Jurkat, Clone E6-1 (cell line): Measurements from ENCODE around the gene WDR5. TPM values are rescaled to one million over a fixed set of nuclear protein-coding genes. Genes with fewer than 3 reads are reported as not detected.
"Not testable (repeated sequence)": the region's sequence is repeated elsewhere in the genome, so short reads cannot be mapped to it uniquely, and the experiment has no call there.

ENCODE experiments used
- DNase-seq: peaks from one replicate; pipeline ENCODE4 v3.0.0-alpha.2; 2011; ENCODE audit warnings: low read depth, low spot score
- H3K4me3 ChIP-seq: 2 replicates; pipeline ENCODE4 v1.5.1; 2011; ENCODE audit warnings: mild to moderate bottlenecking, low read length, control low read depth, moderate library complexity
- polyA plus RNA-seq: library from polyadenylated mRNA; unstranded; fragments of >200 nt; gene quantifications from one replicate; pipeline ENCODE4 v1.2.1, GENCODE V29; 2012; ENCODE audit warnings: missing spikeins; ENCODE audit not compliant: insufficient read length, insufficient read depth

The WDR5 gene
- 58.5 TPM for polyA plus RNA-seq

DNA sequence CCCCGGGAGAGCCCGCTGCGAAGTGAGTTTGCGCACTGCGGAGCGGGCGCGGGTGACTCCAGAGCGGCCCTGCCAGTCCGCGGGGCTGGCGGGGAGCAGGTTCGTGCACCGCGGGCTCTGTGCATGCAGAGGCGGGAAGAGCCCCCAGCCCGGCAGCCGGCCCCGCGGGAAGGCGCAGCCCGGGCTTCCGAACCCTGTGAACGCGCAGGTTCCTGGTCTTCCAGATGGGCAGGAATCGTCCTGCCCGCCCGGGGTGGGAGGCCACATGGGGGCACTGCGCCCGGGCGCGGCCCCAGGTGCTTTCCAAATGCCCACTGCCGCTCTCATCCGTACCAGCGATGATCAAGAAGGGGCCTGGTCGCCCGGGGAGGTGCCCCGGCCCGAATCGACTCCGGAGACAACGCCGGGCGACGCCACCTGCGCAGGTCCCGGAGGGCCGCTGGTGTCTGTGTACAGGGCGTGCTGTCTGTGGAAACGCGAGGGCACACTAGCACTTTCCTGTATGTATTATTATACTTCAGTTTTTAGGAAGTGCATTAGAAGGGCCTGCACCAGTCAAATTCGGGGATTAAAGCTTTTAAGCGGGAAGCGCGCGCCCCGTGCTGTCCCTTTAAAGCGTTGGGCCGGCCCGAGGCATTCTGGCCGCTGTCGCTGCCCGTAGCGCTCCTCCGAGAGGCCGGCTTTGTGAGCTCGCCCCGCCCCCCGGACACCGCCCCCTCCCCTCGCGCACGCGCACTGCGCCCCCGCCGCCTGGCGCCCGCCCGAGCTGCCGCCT is at the start of gene WDR5:
WDR5 (plus strand) TSS at position 740 of the 775 bp plus-strand sequence. CDS start 3,796 bp downstream, outside the sequence.
- peak within 1 kb of the TSS; percentile 80 for H3K4me3 ChIP-seq
- peak; percentile 82 for DNase-seq

DNA sequence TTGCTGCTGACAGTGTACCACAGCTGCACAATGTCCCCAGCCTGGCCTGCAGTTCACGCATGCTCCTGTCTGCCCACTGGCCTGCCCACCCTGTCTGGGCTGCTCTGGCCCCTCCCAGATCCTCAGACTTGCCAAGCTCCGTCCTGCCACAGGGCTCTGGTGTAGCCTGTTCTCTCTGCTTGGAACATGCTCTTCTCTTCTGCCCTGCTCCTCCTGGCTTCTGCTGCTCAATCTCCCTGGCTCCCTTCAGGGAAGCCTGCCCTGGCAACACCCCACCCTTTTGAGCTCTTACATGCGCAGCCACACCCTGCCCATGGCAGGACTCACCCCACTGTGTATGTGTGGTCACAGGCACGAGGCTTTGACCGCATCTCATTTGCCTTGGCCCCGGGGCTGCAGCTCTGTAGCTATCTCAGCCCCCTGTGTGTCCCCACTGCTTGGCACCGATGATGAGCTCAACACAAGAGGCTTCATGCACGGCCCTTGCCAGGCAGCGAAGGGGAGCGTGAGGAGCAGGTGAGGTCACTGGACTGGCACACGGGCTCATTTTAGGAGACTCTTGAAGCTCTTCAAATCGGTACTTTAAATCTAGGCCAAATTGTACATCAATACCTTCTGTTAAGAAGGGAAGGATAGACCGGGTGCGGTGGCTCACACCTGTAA is 47.7 kb upstream of the WDR5 start:
- H3K4me3 ChIP-seq, result no peak overlapping the region
- no peak for DNase-seq

DNA sequence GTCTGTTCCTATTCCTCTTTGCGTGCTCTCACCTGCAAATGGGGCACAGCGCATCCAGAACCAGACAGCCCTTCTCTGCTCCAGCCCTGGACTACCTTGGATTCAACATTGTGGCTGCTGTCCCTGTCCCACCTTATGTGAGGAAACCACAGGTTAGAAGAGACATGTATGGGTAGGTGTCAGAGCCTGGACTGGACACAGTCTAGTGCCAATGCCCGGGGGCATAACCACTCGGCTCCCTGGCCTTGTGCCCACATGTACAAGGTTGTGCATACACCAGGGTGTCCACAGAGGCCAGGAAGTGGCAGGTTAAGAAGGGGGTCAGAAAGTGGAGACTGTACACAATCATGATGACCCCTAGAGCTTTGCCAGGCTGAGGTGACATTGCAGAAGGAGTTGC is 45.9 kb upstream of the WDR5 start:
- no peak overlapping the region for H3K4me3 ChIP-seq
- DNase-seq, result no peak

- no peak overlapping the region for H3K4me3 ChIP-seq
- peak; percentile 62 for DNase-seq
These were observed 36.6 kb upstream of the WDR5 start for GRCh38 chr9:134099123-134099761.

DNA sequence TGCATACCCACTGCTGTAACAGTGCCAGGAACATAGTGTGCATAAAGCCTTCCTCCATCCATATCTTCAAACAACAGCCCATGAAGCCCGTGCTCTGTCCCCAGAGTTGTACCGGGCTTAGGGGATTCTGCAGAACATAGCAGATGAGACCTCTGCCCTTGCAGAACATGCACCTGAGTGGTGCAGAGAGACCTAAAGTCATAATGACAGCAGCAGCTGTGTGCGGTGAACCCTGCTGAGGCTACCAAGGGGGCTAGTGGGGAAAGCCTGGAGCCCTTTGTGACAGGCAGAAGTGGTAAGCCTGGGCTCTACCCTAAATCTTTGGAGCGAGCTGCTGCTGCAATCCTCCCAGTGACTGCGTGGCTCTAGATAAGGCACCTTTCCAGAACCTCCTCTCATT is 35.8 kb upstream of the WDR5 start:
- no peak for DNase-seq
- no peak overlapping the region for H3K4me3 ChIP-seq

DNA sequence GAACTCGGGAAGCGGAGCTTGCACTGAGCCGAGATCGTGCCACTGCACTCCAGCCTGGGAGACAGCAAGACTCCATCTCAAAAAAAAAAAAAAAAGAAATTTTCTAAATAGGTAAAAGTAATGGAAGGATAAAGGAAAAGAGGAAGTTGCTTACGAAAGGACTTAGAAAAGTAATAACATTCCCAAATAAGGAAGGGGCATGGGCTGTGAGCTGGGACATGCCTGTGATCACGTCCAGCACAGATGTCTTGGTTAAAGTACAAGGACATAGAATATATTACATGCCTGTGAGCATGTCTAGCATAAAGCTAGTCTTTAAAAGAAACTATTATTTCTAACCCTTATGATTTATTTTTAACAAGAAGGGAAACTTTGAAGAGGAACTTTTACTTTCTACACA is 34.7 kb upstream of the WDR5 start:
- not testable (repeated sequence) for H3K4me3 ChIP-seq, DNase-seq

- H3K4me3 ChIP-seq, result no peak overlapping the region
- DNase-seq, result no peak
These were observed 34.2 kb upstream of the WDR5 start for GRCh38 chr9:134101623-134102149.

- no peak overlapping the region for H3K4me3 ChIP-seq
- no peak for DNase-seq
These were observed 32.4 kb upstream of the WDR5 start for GRCh38 chr9:134103391-134103998.

DNA sequence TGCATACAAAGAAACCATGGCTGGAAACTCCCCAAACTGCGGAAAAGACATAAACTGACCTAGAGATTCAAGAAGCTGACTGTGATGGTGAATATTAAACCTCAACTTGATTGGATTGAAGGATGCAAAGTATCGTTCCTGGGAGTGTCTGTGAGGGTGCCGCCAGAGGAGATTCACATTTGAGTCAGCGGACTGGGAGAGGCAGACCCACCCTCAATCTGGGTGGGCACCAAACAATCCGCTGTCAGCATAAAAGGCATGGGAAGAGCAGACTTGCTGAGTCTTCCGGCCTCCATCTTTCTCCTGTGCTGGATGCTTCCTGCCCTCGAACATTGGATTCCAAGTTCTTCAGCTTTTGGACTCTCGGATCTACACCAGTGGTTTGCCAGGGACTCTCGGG is 24.8 kb upstream of the WDR5 start:
- DNase-seq, result no peak
- H3K4me3 ChIP-seq, result no peak overlapping the region

DNA sequence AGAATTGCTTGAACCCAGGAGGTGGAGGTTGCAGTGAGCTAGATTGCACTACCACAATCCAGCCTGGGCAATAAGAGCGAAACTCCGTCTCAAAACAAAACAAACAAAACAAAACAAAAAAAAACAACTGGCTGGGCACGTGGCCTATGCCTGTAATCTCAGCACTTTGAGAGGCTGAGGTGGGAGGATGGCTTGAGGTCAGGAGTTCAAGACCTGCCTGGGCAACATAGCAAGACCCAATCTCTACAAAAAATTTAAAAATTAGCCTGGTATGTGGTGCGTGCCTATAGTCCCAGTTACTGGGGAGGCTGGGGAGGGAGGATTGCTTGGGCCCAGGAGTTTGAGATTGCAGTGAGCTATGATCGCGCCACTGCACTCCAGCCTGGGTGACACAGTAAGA is 23.3 kb upstream of the WDR5 start:
- no peak overlapping the region for H3K4me3 ChIP-seq
- no peak for DNase-seq

GRCh38 chr9:134118972-134119371 is 16.9 kb upstream of the WDR5 start:
- DNase-seq, H3K4me3 ChIP-seq: not testable (repeated sequence)

DNA sequence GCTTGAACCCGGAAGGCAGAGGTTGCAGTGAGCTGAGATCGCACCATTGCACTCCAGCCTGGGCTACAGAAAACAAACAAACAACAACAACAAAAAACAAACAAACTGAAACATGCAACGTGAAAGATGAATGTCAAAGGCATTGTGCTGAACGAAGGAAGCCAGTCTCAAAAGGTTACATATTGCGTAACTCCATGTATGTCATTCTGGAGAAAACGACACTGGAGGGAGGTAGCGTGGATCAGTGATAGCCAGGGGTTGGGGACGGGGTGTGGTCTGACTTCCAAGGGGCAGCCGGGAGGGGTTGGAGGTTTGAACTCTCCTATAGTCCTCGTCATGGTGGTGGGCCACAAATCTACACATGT is 12.1 kb upstream of the WDR5 start:
- H3K4me3 ChIP-seq, result no peak overlapping the region
- no peak for DNase-seq

GRCh38 chr9:134125413-134126095 is 10.3 kb upstream of the WDR5 start:
- no peak overlapping the region for H3K4me3 ChIP-seq
- no peak for DNase-seq

- no peak overlapping the region for H3K4me3 ChIP-seq
- DNase-seq, result no peak
These were observed 9.5 kb upstream of the WDR5 start for GRCh38 chr9:134126373-134126772.

- H3K4me3 ChIP-seq, result no peak overlapping the region
These were observed 8.8 kb upstream of the WDR5 start for GRCh38 chr9:134127065-134127580.

GRCh38 chr9:134127616-134128015 is 8.3 kb upstream of the WDR5 start:
- no peak for DNase-seq
- no peak overlapping the region for H3K4me3 ChIP-seq

More at GRCh38 chr9:134127065-134127580, 8.8 kb upstream of the WDR5 start:
- no peak for DNase-seq

GRCh38 chr9:134128727-134129679 is 6.9 kb upstream of the WDR5 start:
- no peak for DNase-seq
- no peak overlapping the region for H3K4me3 ChIP-seq
